Measurements from ENCODE around the gene CD177. TPM values are rescaled to one million over a fixed set of nuclear protein-coding genes. Genes with fewer than 3 reads are reported as not detected.
"Not testable (repeated sequence)": the region's sequence is repeated elsewhere in the genome, so short reads cannot be mapped to it uniquely, and the experiment has no call there.

The CD177 gene
- total RNA-seq, 4 donors from 2014 or later, result 0.72 to 20.3 (median 3.5) TPM

DNA sequence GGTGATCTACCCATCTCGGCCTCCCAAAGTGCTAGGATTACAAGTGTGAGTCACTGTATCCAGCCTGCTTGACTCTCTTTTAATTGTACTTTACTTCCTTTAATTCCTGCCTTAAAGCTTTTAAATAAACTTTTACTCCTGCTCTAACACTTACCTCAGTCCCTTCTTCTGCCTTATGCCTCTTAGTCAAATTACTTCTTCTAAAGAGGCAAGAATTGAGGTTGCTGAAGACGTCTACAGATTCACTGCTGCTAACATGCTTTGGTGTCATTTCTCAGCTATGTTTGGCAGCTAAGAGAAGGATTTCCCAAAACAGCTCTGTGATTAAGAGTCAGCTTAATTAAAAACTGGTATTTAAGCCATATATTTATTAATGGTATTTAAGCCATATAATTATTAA lies 32.9 kb upstream of the CD177 start:
- TF ChIP-seq, protein P1, sequence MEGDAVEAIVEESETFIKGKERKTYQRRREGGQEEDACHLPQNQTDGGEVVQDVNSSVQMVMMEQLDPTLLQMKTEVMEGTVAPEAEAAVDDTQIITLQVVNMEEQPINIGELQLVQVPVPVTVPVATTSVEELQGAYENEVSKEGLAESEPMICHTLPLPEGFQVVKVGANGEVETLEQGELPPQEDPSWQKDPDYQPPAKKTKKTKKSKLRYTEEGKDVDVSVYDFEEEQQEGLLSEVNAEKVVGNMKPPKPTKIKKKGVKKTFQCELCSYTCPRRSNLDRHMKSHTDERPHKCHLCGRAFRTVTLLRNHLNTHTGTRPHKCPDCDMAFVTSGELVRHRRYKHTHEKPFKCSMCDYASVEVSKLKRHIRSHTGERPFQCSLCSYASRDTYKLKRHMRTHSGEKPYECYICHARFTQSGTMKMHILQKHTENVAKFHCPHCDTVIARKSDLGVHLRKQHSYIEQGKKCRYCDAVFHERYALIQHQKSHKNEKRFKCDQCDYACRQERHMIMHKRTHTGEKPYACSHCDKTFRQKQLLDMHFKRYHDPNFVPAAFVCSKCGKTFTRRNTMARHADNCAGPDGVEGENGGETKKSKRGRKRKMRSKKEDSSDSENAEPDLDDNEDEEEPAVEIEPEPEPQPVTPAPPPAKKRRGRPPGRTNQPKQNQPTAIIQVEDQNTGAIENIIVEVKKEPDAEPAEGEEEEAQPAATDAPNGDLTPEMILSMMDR (IDR thresholded peaks at IDR 0.05), result no peak
- no peak for ATAC-seq (ENCODE audit: low FRiP score)
- no peak for DNase-seq (ENCODE audit: low spot score)

DNA sequence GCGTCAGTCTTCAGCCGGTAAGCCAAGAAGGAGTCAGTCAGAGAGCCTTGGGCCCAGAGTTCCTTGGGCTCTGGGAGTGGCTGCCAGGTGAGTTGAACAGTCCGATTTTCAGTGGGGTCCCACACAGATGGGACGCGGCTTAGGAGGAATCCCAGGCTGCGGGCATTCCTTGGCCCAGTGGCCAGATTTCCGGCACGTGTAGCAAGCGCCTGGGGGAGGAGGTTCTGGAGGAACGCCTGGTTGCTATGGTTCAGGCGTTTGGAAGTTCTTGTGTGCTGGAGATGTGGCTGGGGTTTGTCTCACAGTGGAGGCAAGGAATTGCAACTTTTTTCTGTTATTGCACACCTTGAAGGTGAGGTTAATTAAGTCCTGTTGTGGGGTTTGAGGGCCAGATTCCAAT lies 26.7 kb upstream of the CD177 start:
- ATAC-seq (ENCODE audit: low FRiP score); DNase-seq (ENCODE audit: low spot score): not testable (repeated sequence)

DNA sequence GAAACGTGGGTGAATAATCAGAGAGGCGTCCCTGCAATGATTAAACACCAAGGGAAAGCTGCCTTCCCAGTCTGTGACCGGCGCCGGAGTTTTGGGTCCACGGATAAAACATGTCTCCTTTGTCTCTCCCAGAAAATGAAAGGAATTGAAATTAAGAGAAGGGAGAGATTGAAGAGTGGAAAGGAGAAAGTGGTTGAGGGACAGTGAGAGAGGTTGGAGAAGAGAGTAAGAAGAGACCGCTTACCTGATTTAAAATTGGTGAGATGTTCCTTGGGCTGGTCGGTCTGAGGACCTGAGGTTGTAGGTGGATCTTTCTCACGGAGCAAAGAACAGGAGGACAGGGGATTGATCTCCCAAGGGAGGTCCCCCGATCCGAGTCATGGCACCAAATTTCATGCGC lies 24.9 kb upstream of the CD177 start:
- ATAC-seq (ENCODE audit: low FRiP score); DNase-seq (ENCODE audit: low spot score): not testable (repeated sequence)

DNA sequence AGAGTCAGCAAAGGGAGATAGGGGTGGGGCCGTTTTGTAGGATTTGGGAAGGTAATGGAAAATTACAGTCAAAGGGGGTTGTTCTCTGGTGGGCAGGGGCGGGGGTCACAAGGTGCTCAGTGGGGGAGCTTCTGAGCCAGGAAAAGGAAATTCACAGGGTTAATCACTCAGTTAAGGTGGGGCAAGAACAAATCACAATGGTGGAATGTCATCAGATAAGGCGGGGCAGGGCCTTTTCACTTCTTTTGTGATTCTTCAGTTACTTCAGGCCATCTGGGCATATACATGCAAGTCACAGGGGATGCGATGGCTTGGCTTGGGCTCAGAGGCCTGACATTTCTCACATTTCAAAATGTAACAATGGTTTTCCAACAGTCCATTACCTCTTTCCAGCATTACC lies 24.4 kb upstream of the CD177 start:
- DNase-seq (ENCODE audit: low spot score); ATAC-seq (ENCODE audit: low FRiP score): not testable (repeated sequence)

DNA sequence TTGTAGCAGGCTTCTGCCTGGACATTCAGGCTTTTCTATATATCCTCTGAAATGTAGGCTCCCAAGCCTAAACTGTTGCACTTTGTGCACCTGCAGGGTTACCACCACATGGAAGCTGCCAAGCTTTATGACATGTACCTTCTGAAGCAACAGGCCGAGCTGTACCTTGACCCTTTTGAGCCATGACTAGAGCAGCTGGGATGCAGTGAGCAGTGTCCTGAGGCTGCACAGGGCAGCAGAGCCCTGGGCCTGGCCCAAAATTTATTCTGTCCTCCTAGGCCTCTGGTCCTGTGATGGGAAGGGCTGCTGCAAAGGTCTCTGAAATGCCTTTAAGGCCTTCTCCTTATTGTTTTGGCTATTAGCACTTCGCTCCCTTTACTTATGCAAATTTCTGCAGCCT lies 23.5 kb upstream of the CD177 start:
- DNase-seq (ENCODE audit: low spot score), result no peak
- ATAC-seq (ENCODE audit: low FRiP score), result no peak
- TF ChIP-seq, protein P1 (IDR thresholded peaks at IDR 0.05), result no peak

DNA sequence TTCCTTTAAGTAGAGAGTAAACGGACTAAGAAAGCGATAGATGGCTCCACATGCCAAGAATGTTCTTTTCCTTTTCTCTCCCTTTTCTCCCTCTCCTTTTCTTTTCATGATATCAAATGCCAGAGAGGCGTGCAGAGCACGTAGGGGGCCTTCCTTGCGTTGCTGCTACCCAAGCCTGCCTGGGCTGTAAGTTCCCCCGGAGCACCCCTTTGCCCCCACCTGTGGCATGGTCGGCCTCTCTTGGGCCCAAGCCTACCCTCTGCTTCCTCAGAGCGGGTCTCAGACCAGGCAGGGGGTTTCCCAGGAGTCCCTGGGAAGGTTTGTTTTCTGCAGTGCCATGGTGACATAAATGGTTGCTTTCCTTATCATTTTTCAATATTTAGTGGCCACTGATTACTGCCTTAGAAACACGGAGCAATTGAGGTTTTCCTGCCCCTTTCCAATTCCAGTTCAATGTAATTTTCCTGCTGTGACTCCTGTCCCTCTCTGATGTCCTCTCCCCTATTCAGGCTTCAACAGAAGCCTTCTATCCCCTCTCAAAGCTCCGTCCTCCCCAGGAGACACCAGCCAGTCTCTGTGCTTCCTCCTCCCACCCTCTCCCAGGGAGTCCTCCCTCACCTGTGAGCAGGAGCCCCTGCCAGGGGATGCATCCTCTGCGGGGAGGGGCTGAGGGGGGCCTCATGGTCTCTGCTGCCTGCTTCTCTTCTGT lies 22.6 kb upstream of the CD177 start:
- TF ChIP-seq, protein P1 (IDR thresholded peaks at IDR 0.05), result no peak
- no peak for ATAC-seq (ENCODE audit: low FRiP score)
- no peak for DNase-seq (ENCODE audit: low spot score)

DNA sequence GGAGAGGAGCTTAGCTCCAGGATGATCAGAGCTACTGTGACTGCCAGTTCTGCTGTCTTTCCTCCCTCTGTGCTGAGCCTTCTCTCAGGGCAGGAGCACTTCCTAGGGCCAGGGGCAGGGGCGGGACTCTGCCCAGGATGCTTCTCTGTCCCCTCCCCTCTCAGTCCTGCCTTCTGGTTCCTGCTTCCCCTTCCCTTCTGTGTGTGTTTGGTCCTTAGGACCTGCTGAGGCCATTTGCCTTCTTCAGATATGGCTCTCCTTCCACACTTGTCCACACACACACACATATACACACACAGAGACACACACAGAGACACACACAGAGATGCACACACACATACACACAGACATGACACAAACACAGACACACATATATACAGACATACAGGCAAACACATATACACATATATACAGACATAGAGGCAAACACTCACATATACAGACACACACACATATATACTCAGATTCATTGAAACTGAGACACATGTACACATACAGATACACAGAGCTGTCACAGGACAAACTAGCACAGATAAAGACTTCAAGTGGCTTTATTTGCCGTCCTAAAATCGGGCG lies 22.0 kb upstream of the CD177 start:
- TF ChIP-seq, protein P1 (IDR thresholded peaks at IDR 0.05), result no peak
- ATAC-seq (ENCODE audit: low FRiP score), result no peak
- no peak for DNase-seq (ENCODE audit: low spot score)

DNA sequence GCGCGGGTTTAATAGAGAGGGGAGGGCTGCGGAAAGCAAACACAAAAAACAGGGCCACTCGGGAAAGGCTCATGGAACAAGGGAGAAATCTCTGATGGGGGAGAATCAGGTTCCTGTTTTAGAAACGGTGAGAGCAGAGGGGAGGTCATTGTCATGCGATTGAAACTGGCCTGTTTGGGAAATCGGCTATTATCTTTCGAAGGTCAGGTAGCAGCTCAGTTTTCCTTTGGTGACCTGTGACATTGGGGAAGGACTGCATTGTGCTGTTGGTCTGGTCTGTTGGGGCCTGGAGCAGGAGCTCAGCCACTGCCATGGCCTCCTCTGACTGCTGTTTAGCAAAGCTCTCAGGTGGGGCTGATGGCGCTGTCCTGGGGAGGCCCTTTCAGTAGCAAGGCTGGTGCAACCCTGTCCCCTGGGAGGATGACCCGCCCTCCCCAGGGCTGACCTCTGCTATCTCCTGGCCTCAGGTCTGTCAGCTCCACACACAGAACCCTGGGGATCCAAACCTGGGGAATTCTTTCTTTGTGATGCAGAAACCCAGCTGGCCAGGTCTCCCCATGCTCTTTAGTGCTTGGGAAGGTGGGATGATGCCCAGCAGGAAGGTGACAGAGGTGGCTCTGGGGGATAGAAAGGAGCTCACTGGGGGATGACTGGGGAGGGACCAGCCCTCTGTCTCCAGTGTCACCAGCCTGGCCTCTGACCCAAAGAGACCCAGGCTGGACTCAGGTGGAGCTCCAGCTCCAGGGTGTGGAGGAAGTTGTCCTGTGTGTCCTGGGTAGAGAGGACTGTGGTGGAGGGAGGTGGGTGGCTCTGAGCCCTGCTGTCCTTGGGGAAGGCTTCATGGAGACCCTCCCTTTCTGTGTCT lies 21.2 kb upstream of the CD177 start:
- DNase-seq (ENCODE audit: low spot score) (no peak), ATAC-seq (ENCODE audit: low FRiP score) (no peak)
- TF ChIP-seq, protein P1 (IDR thresholded peaks at IDR 0.05), result no peak

DNA sequence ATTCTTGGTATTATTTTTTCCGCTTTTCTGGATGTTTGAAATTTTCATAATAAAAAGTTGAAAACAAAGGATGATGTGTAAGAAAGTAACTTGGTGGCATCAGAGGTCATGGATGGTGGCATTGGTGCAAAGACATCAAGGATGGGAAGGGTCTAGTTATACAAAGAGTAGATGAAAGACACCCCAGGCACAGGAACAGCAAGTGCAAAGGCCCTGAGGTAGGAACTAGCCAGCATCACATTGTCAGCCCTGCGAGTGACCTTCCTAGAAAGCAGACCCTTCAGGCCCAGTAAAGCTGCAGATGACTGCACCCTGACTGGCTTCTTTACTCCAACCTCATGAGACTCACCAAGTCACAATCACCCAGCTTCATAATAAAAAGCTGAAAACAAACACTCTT lies 17.0 kb upstream of the CD177 start:
- DNase-seq (ENCODE audit: low spot score); ATAC-seq (ENCODE audit: low FRiP score): not testable (repeated sequence)
